Effector memory CD8-positive, alpha-beta T cell (primary cell): ENCODE measurements around the gene CHCHD1.
"Not testable (repeated sequence)": the region's sequence is repeated elsewhere in the genome, so short reads cannot be mapped to it uniquely, and the experiment has no call there.

Experiments used
- ATAC-seq: fragments of 150-1000 bp; cut with Tn5 transposase; replicated peaks from 2 replicates; pipeline ENCODE4 v1.10.0; 2021; ENCODE audit warnings: mild to moderate bottlenecking, moderate library complexity
- DNase-seq, 3 experiments: peaks; one replicate each; pipeline ENCODE4 v3.0.0; 2021
- H3K27ac Mint-ChIP-seq, 2 donors: one replicate each; pipeline ENCODE4 v1.8.0; 2022; ENCODE audit warnings: mild to moderate bottlenecking in 2 of 2, mixed read lengths in 2 of 2, moderate library complexity in 2 of 2
- H3K27me3 Mint-ChIP-seq, 2 donors: one replicate each; pipeline ENCODE4 v1.8.0; 2022; ENCODE audit warnings: mixed read lengths in 2 of 2
- H3K36me3 Mint-ChIP-seq: one replicate; pipeline ENCODE4 v1.8.0; 2022; ENCODE audit warnings: mild to moderate bottlenecking, moderate library complexity, mixed read lengths; ENCODE audit not compliant: insufficient read depth
- H3K4me1 Mint-ChIP-seq, 2 donors: one replicate each; pipeline ENCODE4 v1.8.0; 2022; ENCODE audit warnings: low read depth in 2 of 2, mixed read lengths in 2 of 2
- H3K4me3 Mint-ChIP-seq, 2 donors: one replicate each; pipeline ENCODE4 v1.8.0; 2022; ENCODE audit warnings: mild to moderate bottlenecking in 2 of 2, mixed read lengths in 2 of 2, moderate library complexity in 2 of 2
- H3K9me3 Mint-ChIP-seq, 2 donors: one replicate each; pipeline ENCODE4 v1.8.0; 2022; ENCODE audit warnings: mixed read lengths in 2 of 2

CHCHD1 gene

DNA sequence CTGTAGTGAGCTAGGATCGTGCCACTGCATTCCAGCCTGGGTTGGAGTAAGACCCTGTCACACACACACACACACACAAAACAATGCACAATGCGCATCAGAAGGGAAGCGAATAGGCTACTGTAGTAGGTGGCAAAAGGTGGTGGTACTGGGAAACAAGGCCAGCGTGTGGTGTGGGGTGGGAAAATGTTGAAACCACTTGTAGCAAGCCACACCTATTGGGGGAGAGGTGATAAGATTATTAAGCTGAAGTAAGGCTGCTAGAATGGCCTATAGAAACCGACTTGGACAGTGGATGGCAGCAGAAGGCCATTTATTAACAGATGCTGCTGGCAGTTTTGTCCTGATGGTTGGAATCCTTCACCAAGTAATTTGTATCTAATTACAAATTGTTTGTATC is 7.2 kb upstream of the CHCHD1 start:
- H3K4me3 Mint-ChIP-seq, result peak overlapping the region; percentile 80 to 87
- peaks cover 30 to 39% of the 10 kb centered on the region in 2 donors for H3K4me1 Mint-ChIP-seq
- ATAC-seq, result peak; percentile 46
- H3K27ac Mint-ChIP-seq, result peak overlapping the region; percentile 91 to 94
- H3K36me3 Mint-ChIP-seq, result peaks cover 88% of the 10 kb centered on the region
- H3K27me3 Mint-ChIP-seq, result no peaks in the 10 kb centered on the region
- H3K9me3 Mint-ChIP-seq, result no peaks in the 10 kb centered on the region
- DNase-seq, result peak; percentile 44 to 51 (median 49)

DNA sequence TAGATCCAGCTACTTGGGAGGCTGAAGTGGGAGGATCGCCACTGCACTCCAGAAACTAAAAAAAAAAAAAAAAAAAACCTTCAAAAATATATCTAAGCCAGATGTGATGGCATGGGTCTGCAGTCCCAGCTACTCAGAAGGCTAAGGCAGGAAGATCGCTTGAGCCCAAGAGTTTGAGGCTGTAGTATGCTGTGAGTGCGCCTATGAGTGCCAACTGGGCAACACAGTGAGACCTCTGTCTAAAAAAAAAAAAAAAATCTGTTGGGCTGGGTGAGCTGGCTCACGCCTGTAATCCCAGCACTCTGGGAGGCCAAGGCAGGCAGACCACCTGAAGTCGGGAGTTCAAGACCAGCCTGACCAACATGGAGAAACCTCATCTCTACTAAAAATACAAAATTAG is 2.8 kb upstream of the CHCHD1 start:
- Mint-ChIP-seq H3K4me1 (peaks cover 42 to 56% of the 10 kb centered on the region in 2 donors), H3K27me3 (no peaks in the 10 kb centered on the region)

GRCh38 chr10:73779539-73780197 is 2.2 kb upstream of the CHCHD1 start:
- peak overlapping the region; percentile 93 to 98 for H3K4me3 Mint-ChIP-seq
- H3K9me3 Mint-ChIP-seq, result no peaks in the 10 kb centered on the region
- ATAC-seq, result no peak
- H3K36me3 Mint-ChIP-seq, result peaks cover 66% of the 10 kb centered on the region
- H3K27me3 Mint-ChIP-seq, result no peaks in the 10 kb centered on the region
- no peak for DNase-seq
- H3K4me1 Mint-ChIP-seq, result peaks cover 39 to 52% of the 10 kb centered on the region in 2 donors
- peak overlapping the region; percentile 69 to 96 for H3K27ac Mint-ChIP-seq

More for the DNA sequence above, 2.8 kb upstream of the CHCHD1 start:
- no peak for ATAC-seq
- Mint-ChIP-seq H3K4me3 (no peak overlapping the region), H3K36me3 (peaks cover 65% of the 10 kb centered on the region), H3K9me3 (no peaks in the 10 kb centered on the region), H3K27ac (peak overlapping the region in 1 of 2 donors; percentile 46)
- DNase-seq, result no peak

GRCh38 chr10:73780301-73780700 is 1.5 kb upstream of the CHCHD1 start:
- peak overlapping the region; percentile 93 to 98 for H3K4me3 Mint-ChIP-seq
- no peaks in the 10 kb centered on the region for H3K27me3 Mint-ChIP-seq
- ATAC-seq (no peak), DNase-seq (no peak)
- peaks cover 40 to 49% of the 10 kb centered on the region in 2 donors for H3K4me1 Mint-ChIP-seq
- peak overlapping the region; percentile 69 to 96 for H3K27ac Mint-ChIP-seq
- H3K36me3 Mint-ChIP-seq, result peaks cover 65% of the 10 kb centered on the region
- no peaks in the 10 kb centered on the region for H3K9me3 Mint-ChIP-seq

GRCh38 chr10:73780966-73781365 is 882 bp upstream of the CHCHD1 start:
- ATAC-seq (no peak), DNase-seq (no peak)
- peaks cover 62% of the 10 kb centered on the region for H3K36me3 Mint-ChIP-seq
- H3K9me3 Mint-ChIP-seq, result no peaks in the 10 kb centered on the region
- peaks cover 37 to 46% of the 10 kb centered on the region in 2 donors for H3K4me1 Mint-ChIP-seq
- H3K27me3 Mint-ChIP-seq, result no peaks in the 10 kb centered on the region
- peak overlapping the region; percentile 96 to 97 for H3K27ac Mint-ChIP-seq
- H3K4me3 Mint-ChIP-seq, result peak overlapping the region; percentile 93 to 98

GRCh38 chr10:73781548-73781878 is 335 bp upstream of the CHCHD1 start:
- H3K36me3 Mint-ChIP-seq, result peaks cover 63% of the 10 kb centered on the region
- ATAC-seq, result no peak
- no peaks in the 10 kb centered on the region for H3K9me3 Mint-ChIP-seq
- no peak for DNase-seq
- H3K4me1 Mint-ChIP-seq, result peaks cover 42 to 50% of the 10 kb centered on the region in 2 donors
- H3K27me3 Mint-ChIP-seq, result no peaks in the 10 kb centered on the region
- peak overlapping the region; percentile 96 to 97 for H3K27ac Mint-ChIP-seq
- H3K4me3 Mint-ChIP-seq, result peak overlapping the region; percentile 93 to 98

DNA sequence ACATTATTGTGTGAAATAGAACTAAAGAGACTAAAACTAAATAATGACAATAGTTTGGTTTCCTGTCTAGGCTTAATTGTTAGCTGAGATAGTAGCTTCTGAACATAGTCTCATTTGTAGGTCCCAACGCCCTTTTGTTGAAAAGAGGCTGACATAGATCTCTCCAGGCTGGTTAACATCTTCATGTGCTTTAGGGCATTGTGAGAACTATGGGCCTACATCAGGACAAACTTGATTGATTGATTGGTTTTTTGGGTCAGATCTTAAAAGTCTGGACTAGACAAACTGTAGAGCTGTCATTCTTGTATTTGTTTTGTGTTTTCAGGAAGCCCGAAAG is 869 bp downstream of the CHCHD1 start:
- DNase-seq, result no peak
- no peak for ATAC-seq
- Mint-ChIP-seq H3K4me1 (peaks cover 40 to 49% of the 10 kb centered on the region in 2 donors), H3K4me3 (peak overlapping the region; percentile 93 to 98), H3K36me3 (peaks cover 51% of the 10 kb centered on the region), H3K27me3 (no peaks in the 10 kb centered on the region), H3K27ac (peak overlapping the region; percentile 96 to 97), H3K9me3 (no peaks in the 10 kb centered on the region)

GRCh38 chr10:73785211-73785720 is 3.4 kb downstream of the CHCHD1 start, which contains the start of gene ZSWIM8:
Gene ZSWIM8, plus strand, starts transcription at chr10:73785606. Its CDS starts 273 bp downstream, at chr10:73785879.
- H3K4me1 Mint-ChIP-seq, result peaks cover 41 to 45% of the 10 kb centered on the region in 2 donors

GRCh38 chr10:73785721-73786511 is 4.1 kb downstream of the CHCHD1 start:
- H3K4me3 Mint-ChIP-seq, result peak overlapping the region; percentile 95 to 96
- H3K9me3 Mint-ChIP-seq, result no peaks in the 10 kb centered on the region
- ATAC-seq (peak; percentile 22), DNase-seq (peak; percentile 45 to 56 (median 46))
- H3K27ac Mint-ChIP-seq, result peak overlapping the region; percentile 89 to 94
- H3K36me3 Mint-ChIP-seq, result peaks cover 46% of the 10 kb centered on the region
- peaks cover 36 to 39% of the 10 kb centered on the region in 2 donors for H3K4me1 Mint-ChIP-seq
- H3K27me3 Mint-ChIP-seq, result no peaks in the 10 kb centered on the region

More at GRCh38 chr10:73785211-73785720, 3.4 kb downstream of the CHCHD1 start, which contains the start of gene ZSWIM8:
- peak; percentile 74 to 80 (median 76) for DNase-seq
- ATAC-seq, result peak; percentile 79
- Mint-ChIP-seq H3K4me3 (peak within 1 kb of the TSS; percentile 95 to 96), H3K9me3 (no peaks in the 10 kb centered on the region), H3K36me3 (peaks cover 43% of the 10 kb centered on the region), H3K27me3 (no peaks in the 10 kb centered on the region), H3K27ac (peak within 1 kb of the TSS; percentile 89 to 94)

DNA sequence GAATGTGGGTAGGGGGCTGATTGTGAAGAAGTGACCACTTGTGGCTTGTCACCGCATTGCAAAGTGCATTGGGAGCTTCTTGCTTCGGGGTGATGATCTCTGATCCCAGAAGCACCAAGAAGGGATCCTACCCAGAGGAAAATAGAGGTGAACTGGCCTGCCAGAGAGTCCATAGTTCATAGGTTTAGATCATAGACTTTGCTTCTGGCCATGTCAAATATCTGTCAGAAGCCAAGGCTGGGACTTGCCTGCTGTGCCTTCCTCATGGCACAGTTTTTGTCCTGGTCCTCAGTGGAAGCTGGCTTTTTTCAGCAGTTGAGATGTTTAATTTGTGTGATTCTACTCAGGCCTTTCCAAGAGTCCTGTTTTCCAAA is 4.7 kb downstream of the CHCHD1 start:
- ATAC-seq (no peak), DNase-seq (no peak)
- Mint-ChIP-seq H3K27ac (peak overlapping the region; percentile 89 to 94), H3K27me3 (no peaks in the 10 kb centered on the region), H3K4me3 (peak overlapping the region; percentile 95 to 96), H3K4me1 (peaks cover 33 to 35% of the 10 kb centered on the region in 2 donors), H3K36me3 (peaks cover 52% of the 10 kb centered on the region), H3K9me3 (no peaks in the 10 kb centered on the region)

DNA sequence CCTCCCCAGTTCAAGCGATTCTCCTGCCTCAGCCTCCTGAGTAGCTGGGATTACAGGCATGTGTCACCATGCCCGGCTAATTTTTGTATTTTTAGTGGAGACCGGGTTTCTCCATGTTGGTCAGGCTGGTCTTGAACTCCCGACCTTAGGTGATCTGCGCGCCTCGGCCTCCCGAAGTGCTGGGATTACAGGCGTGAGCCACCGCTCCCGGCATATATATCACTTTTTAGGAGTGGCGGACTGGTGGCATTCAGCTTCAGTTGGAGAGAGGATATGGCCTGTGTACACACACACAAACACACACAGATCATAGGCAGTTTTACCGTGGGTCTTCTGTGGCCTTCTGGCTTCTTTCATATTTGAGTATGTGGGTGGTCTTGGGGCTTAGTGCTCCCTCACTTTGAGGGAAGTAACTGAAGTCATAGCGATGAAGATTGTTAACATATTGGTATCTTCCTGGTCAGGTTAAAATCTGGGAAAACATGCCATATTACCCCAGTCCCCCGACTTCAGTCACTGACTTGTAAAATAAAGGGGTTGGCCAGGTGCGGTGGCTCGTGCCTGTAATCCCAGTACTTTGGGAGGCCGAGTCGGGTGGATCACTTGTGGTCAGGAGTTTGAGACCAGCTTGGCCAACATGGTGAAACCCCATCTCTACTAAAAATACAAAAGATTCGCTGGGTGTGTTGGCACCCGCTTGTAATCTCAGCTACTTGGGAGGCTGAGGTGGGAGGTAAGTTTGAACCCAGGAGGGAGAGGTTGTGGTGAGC is 5.4 kb downstream of the CHCHD1 start:
- H3K4me3 Mint-ChIP-seq, result peak overlapping the region; percentile 95 to 96
- not testable (repeated sequence) for DNase-seq, H3K27me3 Mint-ChIP-seq, ATAC-seq, H3K9me3 Mint-ChIP-seq
- H3K36me3 Mint-ChIP-seq, result peaks cover 53% of the 10 kb centered on the region
- peaks cover 26 to 28% of the 10 kb centered on the region in 2 donors for H3K4me1 Mint-ChIP-seq
- H3K27ac Mint-ChIP-seq, result peak overlapping the region in 1 of 2 donors; percentile 89

- peaks cover 19 to 22% of the 10 kb centered on the region in 2 donors for H3K4me1 Mint-ChIP-seq
- no peak overlapping the region for H3K4me3 Mint-ChIP-seq
- no peaks in the 10 kb centered on the region for H3K9me3 Mint-ChIP-seq
- DNase-seq (no peak), ATAC-seq (no peak)
- peak overlapping the region in 1 of 2 donors; percentile 44 for H3K27ac Mint-ChIP-seq
- H3K27me3 Mint-ChIP-seq, result no peaks in the 10 kb centered on the region
- peaks cover 70% of the 10 kb centered on the region for H3K36me3 Mint-ChIP-seq
Measured at GRCh38 chr10:73788864-73789658, 7.2 kb downstream of the CHCHD1 start.
